ENCODE results near the gene AGXT2.
"Not testable (repeated sequence)": the region's sequence is repeated elsewhere in the genome, so short reads cannot be mapped to it uniquely, and the experiment has no call there.

AGXT2 gene

DNA sequence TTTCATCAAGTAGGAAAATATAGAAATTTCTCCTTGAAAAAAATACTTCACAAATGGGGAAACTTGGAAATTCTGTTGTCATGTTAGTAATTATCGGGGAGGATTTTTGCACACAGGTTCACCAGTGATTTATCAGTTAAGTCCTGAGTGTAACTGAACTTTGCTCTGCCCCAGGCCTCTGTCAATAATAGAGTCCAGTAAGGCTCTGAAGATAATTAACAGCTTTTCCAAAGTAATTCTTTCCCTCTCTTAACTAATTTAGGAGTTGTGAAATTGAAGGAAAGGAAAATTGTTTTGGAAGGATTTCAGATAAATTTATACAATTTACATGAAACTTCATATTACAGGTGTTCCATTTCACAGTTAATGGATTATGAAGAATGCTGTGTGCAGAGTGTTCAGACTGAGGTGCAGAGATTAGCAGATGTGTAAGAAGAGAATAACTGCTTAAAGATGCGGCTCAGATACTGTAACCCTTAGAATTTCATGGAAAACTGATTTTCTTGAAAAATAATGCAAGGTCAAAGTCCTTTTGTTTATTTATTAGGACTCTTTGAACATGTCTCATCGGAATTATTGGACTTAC is 2.9 kb upstream of the AGXT2 start:
- no peak for DNase-seq (ENCODE audit: low read depth)

DNA sequence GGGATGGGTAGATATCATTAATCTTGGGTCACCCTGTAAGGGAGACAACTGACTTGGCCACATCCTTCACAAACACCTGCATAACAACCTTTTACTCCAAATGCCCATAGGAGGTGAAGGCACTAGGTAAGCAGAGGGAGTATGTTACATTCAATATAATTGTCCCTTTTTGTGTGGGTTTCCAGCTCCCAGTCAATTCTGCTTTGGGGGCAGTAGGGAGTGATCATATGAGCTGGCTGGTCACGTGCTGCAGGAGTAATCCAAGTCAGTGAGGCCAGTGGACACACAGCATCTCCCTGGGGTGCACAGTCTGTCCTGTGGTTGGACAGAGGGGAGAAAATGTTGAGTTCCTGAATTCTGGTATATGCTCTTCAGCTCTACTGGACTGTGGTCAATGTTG is 1.2 kb upstream of the AGXT2 start:
- no peak for DNase-seq (ENCODE audit: low read depth)

DNA sequence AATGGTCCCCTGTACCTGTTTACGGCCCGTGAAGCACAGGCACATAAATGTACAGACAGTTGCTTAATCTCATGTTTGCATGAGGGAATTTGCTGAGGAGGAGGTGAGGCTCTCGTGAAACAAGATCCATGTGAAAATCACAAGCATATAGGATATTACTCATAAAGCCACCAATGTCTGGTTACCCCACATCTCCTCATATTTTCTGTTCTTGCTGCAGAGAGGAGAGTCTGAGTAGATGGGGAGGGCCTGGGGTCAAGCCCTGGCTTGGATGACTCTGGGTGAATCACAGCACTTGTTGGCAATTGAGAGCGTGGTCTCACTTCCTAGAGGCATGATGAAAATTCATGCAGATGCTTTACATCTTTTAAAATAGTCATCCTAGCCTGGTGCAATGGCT is 975 bp downstream of the AGXT2 start:
- DNase-seq (ENCODE audit: low read depth) = no peak

DNA sequence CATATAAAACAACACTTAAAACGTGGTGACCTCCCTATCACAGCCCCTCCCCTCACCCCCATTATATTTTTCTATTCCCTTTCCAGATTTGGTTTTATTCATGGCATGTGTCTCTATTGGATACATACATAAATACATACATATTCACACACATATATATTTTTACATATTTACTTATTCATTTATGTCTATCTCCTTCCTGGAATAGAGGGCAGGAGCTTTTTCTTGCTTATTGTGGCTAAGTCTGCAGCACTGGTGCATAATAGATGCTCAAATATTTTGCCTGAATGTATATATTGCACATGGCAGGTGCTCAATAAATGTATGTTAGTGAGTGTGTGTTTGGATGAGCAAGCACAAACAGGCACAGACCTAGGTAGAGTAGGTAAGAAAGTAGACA is 2.5 kb downstream of the AGXT2 start:
- no peak for DNase-seq (ENCODE audit: low read depth)

DNA sequence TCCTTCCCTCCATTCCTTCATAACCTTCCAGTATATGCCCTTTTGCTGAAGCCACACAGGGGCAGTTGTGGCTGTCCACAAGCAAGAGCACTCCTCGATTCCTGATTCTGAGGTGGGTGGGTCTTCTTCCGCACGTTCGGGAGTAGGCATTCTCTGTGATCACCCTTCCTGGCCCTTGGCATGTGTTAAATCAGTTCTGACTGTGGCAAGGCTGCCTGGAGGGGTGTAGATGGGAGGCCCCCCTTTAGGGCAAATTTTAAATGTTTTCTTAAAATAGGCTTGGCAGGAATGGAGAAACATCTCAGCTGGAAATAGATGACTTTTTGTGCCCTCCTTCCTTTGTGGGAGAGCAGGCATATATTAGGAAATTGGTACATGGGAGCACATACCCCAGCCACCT is 3.1 kb downstream of the AGXT2 start:
- DNase-seq (ENCODE audit: low read depth) = no peak

DNA sequence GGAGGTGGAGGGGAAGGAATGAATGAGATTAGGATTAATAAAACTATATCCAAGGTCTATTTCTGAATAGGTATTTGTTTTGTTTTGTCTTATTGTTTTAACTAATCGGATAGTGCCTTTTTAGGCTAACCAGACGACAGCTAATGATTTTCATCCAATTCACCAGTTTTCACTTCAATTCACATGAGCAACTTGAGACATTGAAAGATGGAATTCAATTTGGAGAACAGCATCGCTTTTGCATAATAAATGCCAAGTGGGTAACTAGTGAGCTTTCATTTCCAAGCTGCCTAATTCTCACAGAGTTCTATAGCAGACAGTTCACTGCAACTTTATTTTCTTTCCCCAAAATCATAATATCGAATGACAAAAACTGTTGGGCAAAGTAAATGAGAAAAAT is 5.0 kb downstream of the AGXT2 start:
- DNase-seq (ENCODE audit: low read depth) = no peak

DNA sequence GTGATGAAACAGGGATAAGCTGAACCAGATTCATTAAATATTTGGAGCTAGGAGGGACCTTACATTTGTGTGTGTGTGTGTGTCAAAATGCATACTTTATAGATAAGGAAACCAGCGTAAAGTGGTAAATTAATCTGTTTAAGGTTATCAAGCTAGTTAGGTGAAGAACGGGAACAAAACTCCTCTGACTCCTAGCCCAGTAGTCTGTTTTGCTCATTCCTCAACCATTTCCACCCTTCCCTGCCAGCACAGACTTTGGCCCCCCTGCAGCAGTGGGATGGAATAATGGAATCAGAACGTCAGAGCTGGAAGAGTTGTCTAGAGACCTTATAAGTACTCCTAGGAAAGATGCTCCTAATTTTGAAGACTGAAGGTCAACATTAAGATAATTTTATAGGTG is 6.5 kb downstream of the AGXT2 start:
- no peak for DNase-seq (ENCODE audit: low read depth)

DNA sequence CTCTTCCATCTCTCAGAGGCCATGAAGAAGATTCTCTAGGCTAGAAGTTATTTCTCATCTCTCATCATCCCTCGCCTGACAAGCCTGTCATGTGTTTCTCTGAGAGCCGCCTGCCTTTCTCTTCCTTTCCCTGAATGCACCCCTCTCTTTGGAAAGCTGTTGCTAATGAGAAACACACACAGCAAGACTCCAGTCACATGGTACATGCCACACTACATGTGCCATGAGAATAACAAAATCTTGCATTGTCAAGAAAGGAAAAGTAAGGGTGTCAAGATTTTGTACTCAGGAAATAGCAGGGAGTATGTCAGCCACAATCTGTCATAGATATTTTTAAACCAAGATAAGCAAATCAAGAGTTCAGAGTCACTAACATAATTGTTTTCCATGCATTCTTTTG is 8.9 kb downstream of the AGXT2 start:
- no peak for DNase-seq (ENCODE audit: low read depth)

DNA sequence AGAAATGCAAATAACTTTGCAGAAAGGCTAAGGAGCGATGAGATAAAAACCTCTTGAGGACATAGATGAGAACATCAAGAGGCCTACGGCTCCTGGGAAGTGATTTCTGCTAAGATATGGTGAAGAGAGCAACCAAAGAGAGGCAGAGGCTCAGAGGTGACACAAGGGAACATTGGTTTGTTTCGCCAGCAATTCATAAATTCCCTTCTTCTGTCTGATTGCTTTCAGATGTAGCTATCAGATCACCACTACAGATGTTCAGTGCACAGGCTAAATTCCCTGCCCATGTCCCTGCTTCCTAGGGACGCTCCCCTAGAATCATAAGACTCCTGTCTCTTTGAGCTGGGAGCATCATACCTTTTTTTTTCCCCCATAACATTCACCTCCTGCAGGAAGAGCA is 11.2 kb downstream of the AGXT2 start:
- no peak for DNase-seq (ENCODE audit: low read depth)

DNA sequence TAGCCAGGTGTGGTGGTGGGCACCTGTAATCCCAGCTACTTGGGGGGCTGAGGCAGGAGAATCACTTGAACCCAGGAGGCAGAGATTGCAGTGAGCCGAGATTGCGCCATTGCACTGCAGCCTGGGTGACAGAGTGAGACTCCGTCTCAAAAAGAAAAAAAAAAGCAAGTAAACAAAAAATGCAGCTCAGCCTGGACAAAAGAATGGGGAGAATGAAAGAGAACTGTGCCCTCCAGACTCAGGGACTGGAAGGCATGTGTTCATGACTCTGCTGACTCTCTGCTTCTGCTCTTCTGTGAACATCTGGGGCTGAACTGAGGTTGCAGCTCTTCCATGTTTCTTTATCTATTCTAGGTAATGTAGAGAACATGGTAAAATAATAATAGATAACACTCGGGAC is 11.8 kb downstream of the AGXT2 start:
- not testable (repeated sequence) for DNase-seq (ENCODE audit: low read depth)

DNA sequence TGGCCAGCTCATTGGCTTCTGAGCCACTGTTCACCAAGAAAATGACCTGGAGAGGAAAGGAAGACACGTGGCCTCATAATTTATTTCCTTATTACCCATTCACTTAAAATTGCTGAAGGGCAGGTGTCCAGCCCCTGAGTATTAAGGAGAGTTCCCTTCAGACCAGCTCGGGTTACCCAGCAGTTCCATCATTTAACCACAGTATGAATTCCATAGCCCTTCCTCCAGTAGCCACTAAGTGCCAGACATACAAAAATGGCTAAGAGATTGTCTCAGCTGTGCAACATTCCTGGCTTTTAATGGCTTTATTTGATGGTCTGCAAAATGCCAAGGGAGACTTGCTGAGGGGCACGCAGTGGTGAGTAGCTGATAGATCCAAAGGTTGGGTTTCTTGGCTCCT is 12.5 kb downstream of the AGXT2 start:
- DNase-seq (ENCODE audit: low read depth) = no peak

DNA sequence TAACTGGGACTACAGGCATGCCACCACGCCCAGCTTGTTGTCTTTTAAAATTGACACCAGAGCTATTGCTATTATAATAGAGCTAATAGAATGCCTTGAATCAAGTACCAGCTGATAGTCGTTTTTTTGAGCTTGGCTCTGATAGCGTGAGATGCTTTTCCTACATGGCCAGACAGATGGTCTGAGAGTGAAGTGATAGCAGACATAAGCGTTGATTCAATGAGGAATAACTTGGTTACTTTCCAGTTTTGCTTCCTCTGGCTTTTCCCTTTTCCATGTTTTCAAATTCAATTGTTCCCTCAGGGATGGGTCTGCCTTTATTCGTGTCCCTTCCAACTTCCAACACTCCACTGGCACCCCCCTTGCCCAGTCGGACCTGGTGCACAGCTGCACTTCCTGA is 15.4 kb downstream of the AGXT2 start:
- DNase-seq (ENCODE audit: low read depth) = no peak

DNA sequence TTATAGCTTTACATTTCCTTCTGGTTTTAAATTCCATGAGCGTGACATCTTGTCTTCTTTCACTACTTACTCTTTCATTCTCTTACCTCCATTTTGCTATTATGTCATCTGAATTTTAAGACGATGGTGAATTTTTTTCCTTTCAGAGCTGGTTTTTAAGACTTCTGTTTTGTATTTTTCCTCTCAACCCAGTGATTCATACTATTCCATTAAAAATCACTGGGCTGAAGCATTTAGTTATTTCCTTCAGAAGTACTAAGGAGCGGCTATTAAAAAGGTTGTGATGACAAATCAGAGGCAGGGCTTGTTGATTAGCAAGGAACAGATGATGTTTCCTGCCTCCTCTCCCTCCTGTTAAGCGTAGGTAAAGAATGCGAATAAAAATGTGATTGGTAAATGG is 16.5 kb downstream of the AGXT2 start:
- no peak for DNase-seq (ENCODE audit: low read depth)

DNA sequence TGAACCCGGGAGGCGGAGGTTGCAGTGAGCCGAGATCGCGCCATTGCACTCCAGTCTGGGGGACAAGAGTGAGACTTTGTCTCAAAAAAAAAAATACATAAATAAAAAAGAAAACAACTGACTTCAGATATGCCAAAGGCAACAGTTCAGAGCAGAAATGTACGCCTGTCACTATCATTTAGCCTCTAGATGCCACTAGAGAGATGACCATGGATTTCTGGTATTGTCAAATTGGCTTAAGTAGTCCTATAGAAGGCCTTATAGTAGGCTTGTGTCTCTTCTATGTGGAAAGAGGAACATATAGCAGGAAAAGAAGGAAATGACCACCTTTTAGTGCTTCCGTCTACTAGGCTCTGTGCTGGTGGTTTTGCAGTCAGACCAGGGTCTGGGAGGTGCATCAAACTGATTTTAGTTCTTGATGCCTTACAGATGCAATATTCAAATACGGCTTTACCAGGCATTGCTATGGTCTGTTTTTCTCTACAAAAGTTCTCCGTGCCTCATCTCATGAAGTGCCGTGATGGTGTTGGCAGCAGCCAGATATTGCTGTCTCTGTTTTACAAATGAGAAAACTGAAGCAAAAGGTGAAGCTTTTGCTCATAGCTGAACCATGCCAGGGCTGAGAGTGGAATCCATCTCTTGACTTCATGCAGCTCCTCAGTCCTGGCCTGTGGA is 17.2 kb downstream of the AGXT2 start:
- DNase-seq (ENCODE audit: low read depth) = no peak

DNA sequence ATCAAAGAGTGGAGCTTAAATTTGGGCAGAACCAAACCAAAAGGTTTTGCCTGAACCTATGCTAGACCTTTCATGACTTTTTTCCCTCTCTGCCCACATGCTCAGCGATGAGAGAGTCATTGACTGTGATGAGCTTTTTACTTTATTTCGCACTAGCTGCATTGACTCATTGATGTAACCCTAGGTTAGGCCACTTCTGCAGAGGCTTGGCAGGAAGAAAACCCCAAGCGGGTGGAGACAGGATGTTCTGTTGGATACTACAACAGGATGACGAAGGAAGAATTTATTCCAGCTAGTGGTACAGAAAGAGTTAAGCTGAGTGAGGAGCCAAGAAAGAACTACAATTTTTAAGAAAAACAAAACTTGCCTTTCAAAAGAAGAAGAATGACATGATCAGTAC is 18.4 kb downstream of the AGXT2 start:
- no peak for DNase-seq (ENCODE audit: low read depth)

DNA sequence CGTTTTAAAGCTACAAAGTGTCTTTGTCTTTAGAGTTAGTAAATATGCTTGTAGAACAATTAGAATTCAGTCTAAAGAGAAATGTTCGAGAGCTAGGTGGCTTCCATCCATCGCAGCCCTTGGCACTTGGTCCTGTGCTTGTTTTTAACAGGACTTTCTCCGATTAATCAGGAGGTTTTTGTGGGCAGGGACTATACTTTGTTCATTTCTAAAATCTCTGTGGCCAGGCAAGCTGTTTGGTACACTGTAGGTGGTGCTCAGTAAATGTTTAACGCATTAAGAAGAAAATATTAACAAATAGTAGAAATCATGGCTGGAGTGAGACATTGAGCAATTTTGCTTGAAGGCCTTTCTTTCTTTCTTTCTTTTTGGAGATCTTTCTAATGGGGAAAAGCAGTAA is 20.8 kb downstream of the AGXT2 start:
- DNase-seq (ENCODE audit: low read depth) = no peak

DNA sequence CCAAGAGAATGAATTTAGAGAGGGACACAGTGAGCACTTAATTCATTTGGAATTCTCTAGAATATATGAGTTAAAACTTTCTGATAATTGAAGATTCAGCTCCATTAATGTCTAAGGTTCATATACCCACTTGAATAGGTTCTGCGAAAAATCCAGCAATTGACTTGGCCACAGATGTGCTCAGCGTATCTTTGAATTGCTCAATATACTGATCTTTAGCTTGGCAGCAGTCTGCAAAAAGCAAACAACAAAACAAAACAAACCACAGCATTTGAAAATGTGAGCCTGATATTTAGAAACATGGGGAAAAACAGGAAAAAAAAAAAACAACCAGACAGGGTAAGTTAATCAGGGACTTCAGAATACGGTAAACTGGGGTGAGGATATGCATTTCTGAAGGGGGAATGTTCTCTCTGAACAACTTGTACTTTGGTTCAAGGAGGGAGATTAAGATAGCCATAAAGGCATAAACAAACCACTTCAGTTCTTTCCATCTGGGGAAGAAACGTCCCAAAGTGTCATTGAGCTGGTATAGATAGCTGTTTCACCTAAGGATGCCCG is 21.4 kb downstream of the AGXT2 start:
- DNase-seq (ENCODE audit: low read depth) = no peak

DNA sequence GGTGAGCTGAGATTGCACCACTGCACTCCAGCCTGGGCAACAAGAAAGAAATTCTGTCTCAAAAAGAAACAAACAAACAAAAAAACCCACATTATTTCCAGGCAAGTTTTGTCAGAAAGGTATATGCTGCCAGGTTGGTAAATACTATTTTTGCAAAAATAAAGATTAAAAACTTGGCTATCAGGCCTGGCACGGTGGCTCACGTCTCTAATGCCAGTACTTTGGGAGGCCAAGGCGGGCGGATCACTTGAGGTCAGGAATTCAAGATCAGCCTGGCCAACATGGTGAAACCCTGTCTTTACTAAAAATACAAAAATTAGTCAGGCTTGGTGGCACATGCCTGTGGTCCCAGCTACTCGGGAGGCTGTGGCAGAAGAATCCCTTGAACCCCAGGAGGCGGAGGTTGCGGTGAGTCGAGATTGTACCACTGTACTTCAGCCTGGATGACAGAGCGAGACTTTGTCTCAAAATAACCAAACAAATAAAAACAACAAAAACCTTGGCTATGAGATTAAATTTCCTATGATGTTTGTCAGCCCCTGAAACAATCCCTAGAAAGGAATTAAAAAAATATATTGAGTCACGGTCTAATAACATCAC is 22.7 kb downstream of the AGXT2 start:
- no peak for DNase-seq (ENCODE audit: low read depth)

DNA sequence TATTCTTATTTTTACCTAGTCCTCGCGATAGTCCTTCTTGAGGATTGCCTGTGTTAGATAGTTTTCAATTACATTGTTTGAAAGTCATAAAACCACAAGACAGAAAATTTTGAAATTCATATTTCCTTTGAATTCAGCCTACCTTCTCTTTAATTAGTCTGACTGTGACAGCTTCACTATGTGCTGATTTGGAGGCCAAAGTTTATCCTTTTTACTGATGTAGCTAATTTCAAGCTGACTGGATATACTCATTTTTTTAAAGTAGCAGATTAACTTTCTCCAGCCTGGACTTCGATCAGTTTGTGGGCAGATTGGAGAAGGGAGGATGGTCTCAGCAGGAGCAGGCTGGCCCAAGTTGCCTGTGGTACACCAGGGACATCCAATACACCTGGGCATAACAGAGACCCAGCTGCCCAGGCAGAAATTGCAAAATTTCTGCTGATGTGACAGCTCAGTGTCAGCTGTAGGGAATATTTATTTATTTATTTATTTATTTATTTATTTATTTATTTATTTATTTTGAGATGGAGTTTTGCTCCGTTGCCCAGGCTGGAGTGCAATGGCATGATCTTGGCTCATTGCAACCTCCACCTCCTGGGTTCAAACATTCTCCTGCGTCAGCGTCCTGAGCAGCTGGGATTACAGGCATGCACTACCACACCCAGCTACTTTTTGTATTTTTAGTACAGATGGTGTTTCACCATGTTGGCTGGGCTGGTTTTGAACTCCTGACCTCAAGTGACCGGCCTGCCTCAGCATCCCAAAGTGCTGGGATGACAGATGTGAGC is 24.2 kb downstream of the AGXT2 start:
- no peak for DNase-seq (ENCODE audit: low read depth)

DNA sequence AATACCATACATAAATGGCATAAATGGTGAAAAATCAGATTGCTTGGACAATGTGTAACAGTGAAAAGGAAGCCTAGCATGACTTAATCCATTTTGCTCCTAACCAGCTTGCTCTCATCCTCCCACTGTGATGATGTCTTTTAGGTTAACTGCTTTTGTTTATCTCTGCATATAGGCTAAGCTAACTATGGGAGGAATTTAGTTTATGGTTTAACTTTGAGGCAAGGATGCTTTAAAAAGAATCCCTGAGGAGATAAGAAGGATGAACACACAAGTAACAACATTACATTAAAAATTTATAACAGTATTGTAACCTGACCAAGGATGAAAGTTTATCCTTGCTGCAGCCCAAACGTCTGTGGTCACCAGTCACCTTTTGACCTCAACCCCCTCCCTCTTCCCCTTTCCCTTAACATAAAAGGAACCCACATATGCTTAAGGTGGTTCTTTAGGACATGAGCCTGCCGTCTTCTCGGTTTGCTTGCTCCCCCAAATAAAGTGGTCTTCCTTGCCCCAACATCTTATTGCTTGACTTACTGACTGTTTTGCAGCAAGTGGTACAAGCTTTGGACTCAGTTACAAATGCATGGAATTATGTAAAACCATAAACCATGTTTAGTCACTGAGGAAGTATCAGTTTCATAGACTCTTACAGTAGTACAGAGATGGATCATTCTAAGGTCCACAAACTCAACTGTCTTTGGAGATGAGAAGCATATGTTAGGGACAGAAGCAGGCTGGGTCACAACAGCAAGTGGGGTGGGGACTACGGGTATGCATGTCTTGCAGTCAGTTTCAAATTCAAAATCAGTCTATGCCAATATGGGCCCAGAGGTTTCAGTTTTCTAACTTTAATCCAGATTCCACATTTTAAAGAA is 31.3 kb downstream of the AGXT2 start:
- no peak for DNase-seq (ENCODE audit: low read depth)

DNA sequence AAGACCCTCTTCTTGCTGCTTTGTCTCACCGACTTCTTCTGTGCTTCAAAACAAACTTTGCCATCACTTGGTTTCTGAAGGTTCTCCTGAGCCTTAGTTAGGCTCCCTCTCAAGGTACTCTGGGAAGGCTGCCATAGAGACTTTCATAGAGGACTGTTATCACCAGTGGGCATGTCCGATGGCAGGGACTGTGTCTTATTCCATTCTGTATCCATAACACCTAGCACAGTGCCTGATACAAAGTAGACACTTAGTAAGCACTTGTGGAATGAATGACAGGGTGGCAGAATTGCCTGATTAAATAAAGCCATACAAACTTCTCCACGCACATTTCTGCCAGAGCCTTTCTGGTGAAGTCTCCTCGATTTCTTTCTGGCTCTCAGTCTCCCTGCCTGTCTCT is 32.7 kb downstream of the AGXT2 start:
- no peak for DNase-seq (ENCODE audit: low read depth)

DNA sequence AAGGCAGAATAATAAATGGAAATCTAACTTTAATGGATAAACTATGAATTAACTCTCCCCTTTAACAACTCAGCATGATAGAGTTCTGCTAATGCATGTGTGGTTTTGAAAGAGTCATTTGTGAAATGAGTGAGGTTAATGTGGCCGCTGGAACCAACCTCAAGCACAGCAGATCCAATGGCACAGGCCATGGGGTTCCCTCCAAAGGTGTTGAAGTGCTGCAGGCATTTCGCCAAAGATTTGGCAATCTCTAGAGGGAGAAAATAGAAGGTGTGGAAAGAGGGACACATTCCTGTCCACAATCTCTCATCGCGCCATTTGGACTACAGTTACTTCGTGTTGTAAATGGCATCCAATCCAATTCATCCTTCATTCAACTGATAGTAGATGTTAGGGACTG is 35.0 kb downstream of the AGXT2 start:
- DNase-seq (ENCODE audit: low read depth) = no peak

Data from stimulated activated CD8-positive, alpha-beta memory T cell treated with anti-CD3 and anti-CD28 coated beads, Interleukin-12 subunit alpha, Interleukin-12 subunit beta, amount 100 ng/mL, for 4 hours (primary cell).